T-helper 1 cell treated with Interleukin-12 subunit alpha and Interleukin-12 subunit beta and Interleukin-4 antibody, amounts not matched to agents 30 ng/mL and 1 ng/mL, for 36 hours (primary cell): Measurements from ENCODE around the gene EFNB2. TPM values are rescaled to one million over a fixed set of nuclear protein-coding genes. Genes with fewer than 3 reads are reported as not detected.

ENCODE experiments used
- intact Hi-C: fragments of 100-400 bp; cut with micrococcal nuclease; formaldehyde crosslinking; loops from one replicate; pipeline ENCODE4 v1.15.1; 2024
- total RNA-seq: library from RNA; stranded (reverse); gene quantifications from 2 replicates; pipeline ENCODE4 v1.2.3, GENCODE V29; 2022

Gene EFNB2, protein sequence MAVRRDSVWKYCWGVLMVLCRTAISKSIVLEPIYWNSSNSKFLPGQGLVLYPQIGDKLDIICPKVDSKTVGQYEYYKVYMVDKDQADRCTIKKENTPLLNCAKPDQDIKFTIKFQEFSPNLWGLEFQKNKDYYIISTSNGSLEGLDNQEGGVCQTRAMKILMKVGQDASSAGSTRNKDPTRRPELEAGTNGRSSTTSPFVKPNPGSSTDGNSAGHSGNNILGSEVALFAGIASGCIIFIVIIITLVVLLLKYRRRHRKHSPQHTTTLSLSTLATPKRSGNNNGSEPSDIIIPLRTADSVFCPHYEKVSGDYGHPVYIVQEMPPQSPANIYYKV
- total RNA-seq: 0.12 and 0.20 TPM in 2 replicates

DNA sequence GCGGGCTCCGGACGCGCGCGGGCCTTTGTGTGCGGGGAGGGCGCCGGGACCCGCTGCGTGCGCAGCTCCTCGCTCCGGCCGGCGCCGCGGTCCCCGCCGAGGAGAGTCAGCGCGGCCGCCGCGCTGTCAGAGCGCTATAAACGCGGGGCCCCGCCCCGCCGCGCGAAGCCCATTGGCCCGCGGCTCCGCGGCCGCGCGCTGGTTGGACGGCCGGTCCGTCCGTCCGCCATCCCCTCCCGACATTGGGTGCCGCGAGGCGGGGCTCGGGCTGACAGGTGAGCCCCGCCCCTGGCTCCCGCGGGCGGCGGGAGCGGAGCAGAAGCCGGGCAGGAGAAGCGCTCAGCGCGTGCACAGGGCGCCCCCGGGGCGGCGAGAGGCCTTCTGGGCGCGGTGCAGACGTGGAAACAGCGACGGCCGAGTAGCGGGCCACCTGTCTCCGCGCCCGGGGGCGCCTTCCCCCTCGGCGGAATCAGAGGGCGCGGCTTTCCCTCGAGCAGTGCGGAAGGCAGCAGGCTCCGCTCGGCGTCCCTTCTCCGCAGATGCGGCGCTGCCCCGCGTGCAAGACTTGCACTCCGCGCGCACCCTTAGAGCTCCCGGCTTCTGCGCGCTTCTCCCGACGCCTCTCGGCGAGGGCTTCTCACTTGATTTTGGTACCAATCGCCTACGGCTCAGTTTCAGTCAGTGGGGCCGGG lies at the start of gene EFNB2:
TSS of gene EFNB2 (minus strand) at position 111 of the 692 bp plus-strand sequence. CDS start 698 bp downstream, outside the sequence.
- intact Hi-C loops: loop anchor here (1.0 to 10.0 kb wide), 13 partner anchors 9 to 1963 kb away; partner anchors contain the start of genes ABHD13, ARGLU1 and LIG4

DNA sequence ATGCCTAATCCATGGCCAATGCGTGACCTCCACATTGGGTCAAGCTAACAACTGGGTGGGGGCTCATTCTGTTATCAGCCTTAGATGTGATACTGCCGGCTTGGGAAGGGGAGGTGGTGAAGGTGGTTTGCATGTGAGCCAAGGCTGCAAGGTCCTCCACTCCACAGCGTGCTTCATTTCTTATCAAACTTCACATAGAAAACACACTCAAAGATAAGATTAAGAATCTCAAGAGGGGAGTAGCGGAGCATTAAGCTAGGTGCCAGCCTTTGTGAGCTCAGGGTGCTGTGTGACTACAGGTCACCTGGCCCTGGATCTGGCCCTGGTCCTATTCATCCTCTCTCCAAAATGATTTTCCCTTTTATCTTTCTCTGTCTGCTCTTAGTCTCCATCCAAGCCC lies 45.8 kb upstream of the EFNB2 start:
- intact Hi-C loops: no loop called here

DNA sequence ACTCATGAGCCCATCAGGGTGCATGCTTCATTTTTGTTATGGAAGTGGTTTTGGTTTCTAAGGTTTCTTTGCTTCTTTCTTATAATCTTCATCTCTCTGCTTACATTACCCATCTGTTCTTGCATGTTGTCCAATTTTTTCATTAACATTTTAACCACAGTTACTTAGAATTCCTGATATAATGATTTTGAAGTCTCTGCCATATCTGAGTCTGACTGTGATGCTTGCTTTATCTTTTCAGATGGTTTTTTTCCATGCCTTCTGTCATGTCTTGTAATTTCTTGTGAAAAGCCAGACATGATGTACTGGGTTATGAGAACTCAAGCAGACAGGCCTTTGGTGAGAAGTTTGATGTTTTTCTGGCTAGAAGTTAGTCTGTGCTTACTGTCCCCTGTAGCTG lies 40.4 kb upstream of the EFNB2 start:
- intact Hi-C loops: no loop called here

DNA sequence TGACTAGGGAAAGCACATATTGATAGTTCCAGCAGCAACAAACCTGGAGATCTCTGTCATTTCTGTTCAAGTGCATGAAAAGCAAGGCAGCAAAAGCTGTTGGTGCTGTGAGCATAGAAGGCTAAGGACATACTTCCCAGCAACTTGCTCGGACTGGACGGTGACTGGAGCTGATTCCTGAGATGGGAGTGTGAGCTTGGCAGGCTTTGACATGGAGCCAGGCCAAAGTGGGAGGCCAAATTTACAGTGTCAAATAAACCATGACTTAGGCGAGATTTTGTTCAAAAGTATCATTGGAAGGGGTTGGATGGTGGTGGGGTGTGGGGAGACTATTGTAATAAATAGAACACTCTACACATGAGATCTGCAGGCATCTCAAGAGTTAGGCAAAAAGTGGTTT lies 38.4 kb upstream of the EFNB2 start:
- intact Hi-C loops: no loop called here

DNA sequence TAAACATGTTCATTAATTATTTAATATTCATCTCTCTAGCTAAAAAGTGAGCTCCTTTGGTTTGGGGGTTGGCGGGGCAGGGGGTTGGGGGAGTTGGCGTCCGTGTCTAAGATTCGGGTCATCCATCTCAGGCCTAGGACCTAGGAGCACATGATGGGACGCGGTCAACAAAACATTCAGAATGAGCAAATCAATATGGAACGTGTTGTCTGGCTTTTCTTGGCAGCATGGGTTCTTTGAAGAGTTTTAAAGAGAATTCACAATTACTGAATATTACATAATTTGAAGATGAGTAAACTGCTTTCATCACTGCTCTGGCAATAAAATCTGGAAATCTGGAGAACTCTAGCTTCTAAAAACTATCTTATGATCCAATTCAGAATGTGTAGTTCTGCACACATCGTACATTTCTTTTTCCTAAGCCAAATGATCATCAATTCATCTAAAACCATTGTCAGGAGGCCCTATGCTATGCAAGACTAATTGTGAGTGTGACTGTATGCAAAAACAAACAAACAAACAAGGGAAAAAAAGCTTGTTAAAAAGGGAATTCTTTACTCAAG lies 37.9 kb upstream of the EFNB2 start:
- intact Hi-C loops: no loop called here

DNA sequence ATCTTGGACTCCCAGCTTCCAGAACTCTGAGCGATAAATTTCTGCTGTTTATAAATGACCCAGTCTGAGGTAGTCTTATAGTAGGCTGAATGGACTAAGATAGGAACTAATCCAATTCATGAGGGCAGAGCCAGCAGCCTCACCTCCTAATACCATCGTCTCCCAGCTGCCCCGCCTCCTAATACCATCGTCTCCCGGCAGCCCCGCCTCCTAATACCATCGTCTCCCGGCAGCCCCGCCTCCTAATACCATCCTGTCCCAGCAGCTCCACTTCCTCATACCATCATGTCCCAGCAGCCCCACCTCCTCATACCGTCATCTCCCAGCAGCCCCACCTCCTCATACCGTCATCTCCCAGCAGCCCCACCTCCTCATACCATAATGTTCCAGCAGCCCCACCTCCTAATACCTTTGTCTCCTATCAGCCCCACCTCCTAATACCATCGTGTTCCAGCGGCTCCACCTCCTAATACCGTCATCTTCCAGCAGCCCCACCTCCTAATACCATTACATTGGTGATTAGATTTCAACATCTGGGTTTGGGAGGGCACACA lies 34.9 kb upstream of the EFNB2 start:
- intact Hi-C loops: no loop called here

DNA sequence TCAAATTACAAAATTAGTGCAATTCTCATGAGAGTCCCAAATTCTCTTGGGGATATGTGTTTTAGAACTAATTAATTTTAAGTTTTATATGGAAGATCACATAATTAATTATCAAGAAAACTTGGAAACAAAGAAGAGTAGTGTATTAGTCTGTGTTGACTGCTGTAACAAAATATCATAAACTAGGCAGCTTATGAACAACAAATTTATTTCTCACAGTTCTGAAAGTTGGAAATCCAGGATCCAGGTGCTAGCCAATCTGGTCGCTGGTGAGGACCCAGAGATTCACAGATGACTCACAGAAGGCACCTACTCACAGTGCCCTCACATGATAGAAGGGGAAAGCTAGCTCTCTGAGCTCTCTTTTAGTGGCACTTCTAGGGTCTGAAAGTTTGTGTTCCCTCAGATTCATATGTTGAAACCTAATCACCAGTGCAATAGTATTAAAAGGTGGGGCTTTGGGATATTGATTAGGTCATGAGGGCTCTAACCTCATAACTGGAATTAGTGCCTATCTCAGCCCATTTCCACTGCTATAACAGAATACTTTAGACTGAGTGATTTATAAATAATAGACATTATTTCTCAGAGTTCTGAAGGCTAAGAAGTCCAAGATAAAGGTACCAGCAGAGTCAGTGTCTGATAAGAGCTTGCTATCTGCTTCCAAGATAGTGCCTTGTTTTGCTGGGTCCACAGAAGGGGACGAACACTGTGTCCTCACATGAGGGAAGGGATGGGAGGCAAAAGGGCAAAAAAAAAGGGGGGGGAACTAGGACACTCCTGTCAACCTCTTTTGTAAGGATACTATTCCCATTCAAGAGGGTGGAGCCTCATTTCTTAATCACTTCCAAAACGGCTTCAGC lies 34.0 kb upstream of the EFNB2 start:
- intact Hi-C loops: loop anchor here (2.0 to 5.0 kb wide), 2 partner anchors 79 to 1648 kb away; partner anchors contain the start of genes ABHD13 and LIG4

DNA sequence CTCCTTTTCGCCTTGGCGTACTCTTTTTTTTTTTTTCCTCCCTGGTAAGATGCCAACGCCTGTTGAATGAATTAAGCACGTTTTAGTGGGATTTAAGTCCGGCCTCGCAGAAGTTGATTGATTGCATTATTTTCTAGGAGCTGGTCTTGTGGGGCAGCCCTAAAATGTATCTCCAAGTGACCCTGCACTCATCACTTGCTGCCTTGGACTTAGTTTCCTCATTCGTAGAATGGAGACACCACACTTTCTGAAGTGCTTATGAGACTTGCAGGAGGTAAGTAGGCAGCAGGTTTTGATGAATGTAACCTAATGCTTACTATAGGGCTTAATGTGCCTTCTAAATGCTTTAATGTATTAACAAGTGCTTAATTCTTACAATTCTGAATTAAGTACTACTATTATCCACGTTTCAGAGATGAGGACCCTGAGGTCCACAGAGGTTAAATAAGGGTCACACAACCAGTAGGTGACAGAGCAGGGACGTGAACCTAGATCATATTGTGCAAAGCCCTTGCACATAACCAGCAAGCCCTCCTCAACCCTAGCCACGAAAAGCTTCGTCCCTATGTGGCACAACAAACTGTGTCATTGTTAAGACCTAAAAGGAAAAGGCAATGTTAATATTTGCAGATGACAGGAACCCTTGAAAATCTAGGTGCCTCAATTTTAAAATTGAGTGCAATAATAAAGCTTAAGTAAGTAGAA lies 33.0 kb upstream of the EFNB2 start:
- intact Hi-C loops: loop anchor here (1.0 to 5.0 kb wide), 6 partner anchors 33 to 1649 kb away; partner anchors contain the start of genes ABHD13, EFNB2 and LIG4

DNA sequence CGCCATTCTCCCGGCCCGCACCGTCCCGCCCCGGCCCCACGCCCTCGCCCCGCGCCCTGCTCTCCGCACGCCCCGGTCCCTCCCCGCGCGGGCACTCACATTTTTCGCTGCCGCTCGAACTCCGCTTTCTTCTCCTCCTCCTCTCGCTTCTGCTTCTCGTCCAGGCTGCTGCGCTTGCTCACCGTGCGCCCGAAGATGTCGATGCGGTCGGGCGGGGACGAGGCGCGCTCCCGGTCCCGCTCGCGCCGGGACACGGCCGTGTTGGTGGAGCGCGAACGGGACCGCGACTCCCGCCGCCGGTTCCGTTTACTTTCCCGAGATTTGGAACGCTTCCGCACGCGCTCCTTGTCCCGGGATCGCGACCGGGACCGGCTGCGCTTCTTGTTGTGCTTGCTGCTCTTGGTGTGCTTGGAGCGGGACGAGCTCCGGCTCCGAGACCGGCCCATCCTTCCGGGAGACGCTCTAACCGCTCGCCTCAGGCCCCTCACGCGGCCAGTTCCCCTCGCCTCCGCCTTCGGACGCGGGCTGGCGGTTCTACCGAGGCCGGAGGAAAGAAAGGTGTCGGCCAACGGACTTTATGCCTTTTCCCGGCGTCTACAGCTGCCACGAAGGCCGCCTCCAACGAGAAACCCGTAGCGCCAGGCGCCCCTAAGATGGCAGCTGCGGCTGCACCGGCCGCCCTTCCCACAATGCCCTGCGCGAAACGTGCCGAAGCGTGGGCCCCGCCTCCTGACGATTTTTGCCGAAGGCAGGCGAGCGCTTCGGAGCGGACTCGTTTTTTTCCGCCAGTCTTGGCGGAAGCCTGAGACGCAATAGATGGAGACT lies 32.2 kb upstream of the EFNB2 start, which contains the start of gene ARGLU1:
TSS of gene ARGLU1 (minus strand) at position 664 of the 825 bp plus-strand sequence. CDS start at position 446, 218 bp downstream.
- intact Hi-C loops: loop anchor here (1.0 to 5.0 kb wide), 7 partner anchors 15 to 1650 kb away; partner anchors contain the start of genes ABHD13, EFNB2 and LIG4

DNA sequence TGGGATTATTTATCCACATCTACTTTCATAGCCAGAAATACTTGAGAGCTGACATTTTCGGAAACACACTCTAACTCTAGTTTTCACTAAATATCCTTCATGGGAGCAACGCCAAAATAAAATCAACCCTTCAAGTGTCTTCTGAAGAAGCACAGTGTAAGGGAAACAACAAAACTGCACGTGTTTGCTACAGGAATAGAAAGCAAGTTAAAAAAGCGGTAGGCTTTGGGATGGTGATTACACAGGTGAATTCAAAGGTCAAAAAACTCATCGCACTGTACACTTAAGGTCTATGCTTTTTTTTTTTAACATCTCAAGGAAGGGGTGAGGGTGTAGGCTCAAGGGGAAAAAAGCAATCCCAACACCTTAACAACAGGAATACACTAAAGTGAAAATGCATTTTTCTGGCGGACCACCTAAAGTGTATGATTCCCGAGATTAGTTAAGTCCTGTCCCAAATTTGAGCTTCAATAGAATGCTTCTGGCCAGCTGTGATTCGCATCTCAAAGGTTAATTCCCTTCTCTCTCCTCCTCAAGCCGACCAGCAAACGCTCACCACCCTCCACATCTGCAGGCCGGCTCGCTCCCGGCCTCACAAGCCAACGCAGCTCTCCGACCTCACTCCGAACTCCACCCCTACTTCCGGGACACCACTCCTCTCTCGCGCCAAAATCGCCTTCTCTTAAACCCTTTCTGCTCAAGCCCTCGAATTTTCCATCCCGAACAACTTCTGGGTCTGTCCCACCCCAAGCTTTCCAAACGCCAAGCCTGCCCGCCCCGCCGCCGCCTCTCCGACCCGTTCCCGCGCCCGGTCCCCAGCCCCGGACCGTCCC lies 31.4 kb upstream of the EFNB2 start:
- intact Hi-C loops: loop anchor here (1.0 to 5.0 kb wide), 3 partner anchors 9 to 1650 kb away; partner anchors contain the start of genes ABHD13 and LIG4

DNA sequence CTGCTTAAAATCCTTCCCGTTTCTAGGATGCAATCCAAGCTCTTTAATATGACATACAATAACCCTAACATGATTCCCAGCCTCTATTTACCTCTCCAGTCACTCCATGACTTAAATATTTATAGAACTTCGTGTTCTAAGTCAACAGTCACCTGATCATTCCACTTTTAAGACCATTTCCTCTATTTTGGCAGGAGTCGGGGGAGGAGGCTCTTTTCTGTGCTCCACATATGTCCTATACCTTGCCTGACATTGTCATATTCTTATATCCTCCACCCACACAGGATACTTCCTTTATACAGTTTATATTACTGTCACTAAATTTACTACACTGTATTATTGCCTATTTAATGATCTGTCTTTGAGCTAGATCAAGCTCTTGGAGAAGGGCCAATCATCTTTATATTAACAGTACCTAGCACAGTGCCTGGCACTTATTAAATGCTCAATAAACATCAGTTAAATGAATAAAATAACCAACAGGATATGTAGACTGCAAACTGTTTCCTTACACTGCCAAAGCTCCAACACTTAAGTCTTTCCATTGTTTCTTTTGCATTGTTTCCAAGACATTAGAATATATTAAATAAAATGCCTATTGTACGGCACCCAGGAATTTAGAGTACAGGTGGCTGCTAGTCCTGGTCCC lies 29.8 kb upstream of the EFNB2 start:
- intact Hi-C loops: loop anchor here (5.0 kb wide), 1 partner anchor 1652 kb away; the partner anchor contains the start of genes ABHD13 and LIG4

DNA sequence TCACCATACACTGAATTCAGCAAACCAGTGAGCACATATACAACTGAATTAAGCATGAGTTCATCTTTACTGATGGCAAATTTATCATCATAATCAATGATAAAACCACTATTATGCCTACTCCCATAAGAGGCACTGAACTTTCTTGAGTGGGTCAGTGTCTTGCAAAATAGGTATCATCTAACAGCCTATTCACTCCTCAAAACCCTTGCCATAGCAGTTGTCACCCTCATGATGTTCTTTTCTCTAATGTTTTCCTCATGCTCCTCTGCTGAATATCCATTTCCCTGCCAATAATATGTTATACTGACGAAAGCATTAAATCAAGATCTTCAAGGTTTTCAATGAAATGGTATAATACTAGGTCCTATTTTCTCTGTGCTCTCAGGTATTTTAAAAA lies 26.8 kb upstream of the EFNB2 start:
- intact Hi-C loops: no loop called here

DNA sequence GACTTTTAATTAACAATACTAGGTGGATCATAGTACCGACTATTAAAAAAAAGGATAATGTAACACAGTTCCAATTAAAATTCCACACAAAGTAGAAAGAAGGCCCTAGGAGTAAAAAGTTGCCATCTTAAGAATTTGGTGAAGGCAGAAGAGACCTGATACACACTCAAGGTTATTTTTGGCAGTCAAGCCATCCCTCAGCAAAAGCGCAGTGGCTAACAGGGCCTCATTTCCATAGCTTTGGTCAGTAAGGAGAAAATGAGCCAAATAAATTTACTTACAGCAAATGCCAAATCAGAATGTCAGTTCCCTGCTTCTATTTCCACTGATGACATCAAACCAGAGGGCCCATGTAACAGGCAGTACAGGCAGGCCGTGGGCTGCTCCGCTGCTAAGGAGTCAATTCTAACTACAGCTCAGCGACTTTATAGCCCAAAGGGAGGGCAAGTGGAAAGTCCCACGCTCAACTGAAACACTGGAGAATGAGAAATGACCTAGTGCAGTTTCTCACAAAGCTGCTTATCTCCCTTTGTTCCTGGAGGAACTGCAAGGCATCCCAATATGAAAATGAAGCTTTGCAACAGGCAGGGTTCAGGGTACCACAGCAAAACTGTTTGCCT lies 26.2 kb upstream of the EFNB2 start:
- intact Hi-C loops: no loop called here

DNA sequence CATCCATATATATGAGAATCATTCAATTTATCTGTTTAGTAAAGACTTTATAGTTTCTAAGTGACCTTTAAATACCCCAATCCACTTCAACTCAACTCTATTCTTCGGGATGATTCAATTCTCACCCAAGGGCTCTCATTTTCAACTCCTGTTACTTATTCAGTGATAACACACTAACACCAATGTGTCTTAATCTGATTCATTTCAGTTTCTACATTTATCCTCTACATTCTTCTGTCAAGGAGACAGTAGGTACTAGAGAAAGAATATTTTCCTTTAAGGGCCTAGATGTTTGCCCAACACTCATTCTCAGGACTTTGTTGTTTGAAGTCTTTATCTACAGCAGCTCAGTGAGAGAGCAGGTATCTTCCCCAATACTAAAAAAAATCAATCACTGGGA lies 25.4 kb upstream of the EFNB2 start:
- intact Hi-C loops: no loop called here

DNA sequence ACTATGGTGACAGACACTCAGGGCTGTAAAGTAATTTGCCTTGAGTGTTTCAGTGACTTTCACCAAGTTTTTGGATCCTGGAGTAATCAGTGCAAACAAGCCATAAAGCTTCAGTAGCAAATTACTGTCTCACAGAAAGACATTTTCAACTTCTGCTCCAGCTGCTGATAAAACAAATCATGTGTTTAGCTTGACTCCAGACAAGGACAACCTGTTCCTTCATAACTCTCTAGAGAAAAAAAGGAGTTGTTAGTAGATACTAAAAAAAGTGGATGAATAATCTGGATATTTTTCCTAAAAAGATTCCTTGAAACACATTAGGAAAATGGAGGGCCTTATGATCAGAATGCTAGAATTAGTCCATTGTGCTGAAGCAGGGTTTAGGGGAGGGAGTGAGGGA lies 23.1 kb upstream of the EFNB2 start:
- intact Hi-C loops: loop anchor here (1.0 kb wide), 1 partner anchor 8 kb away; no protein-coding TSS in a partner anchor

DNA sequence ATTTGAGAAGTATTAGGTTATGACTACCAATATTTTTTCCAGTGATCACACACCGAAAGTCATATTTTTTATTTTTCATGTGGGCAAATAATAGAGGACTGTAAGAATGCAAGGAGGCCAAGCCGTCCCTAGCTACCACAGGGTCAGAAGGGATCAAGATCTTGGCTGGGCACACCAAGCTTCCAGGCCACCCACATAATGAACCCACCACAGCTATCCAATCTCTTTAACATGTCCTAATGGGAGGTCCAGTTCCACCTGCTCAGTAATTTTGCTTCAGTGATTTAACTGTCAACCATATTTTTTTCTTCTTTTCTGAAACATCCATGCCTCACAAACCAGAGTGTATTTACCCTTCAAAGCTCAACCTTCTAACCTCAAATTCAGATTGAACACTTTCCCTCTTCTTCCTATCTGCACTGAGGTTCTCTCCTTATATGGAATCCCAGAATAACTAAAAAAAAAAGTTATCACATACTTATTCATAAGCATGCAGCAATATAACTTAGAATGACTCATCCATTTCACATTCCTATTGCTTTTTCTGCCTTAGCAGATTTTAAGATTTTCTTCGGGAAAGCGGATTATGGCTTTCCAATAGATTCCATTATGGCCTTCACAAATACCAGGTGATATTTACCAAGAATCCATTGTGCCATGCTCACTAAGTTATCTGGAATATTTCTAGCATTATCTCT lies 20.3 kb upstream of the EFNB2 start:
- intact Hi-C loops: no loop called here
